ENCODE results near the gene PERM1.

The PERM1 gene

DNA sequence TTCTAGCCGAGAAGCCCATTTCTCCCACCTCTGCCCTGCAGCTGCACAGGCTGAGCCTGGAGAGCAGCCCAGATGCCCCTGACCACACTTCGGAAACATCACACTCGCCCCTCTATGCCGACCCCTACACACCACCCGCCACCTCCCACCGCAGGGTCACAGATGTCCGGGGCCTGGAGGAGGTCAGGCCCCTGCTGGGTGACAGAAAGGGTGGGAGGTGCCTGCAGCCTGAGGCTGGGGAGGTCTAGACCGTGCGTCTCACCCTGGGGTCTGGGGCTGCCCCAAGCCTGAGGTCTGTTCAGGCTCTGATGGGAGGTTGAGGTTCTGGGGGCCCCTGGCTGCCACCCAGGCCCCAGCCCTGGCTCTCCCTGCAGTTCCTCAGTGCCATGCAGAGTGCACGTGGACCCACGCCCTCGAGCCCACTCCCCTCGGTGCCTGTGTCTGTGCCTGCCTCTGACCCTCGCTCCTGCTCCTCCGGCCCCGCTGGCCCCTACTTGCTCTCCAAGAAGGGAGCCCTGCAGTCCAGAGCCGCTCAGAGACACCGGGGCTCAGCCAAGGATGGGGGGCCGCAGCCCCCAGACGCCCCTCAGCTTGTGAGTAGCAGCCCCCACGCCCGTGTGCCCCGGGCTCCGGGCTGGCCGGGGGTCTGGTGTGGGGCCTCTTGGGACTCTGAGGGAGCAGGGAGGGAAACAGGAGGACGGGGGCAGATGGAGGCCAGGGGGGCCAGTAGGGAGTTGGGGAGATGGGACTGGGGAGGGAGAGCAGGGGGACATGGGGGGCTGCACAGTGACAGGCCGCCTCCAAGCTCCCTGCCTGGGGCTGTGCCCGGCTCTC lies 8.2 kb downstream of the PERM1 start:
- no peak overlapping the region for H3K4me3 ChIP-seq (replicated peaks; ENCODE audit: low read depth, low read length)
- TF ChIP-seq, protein P1, sequence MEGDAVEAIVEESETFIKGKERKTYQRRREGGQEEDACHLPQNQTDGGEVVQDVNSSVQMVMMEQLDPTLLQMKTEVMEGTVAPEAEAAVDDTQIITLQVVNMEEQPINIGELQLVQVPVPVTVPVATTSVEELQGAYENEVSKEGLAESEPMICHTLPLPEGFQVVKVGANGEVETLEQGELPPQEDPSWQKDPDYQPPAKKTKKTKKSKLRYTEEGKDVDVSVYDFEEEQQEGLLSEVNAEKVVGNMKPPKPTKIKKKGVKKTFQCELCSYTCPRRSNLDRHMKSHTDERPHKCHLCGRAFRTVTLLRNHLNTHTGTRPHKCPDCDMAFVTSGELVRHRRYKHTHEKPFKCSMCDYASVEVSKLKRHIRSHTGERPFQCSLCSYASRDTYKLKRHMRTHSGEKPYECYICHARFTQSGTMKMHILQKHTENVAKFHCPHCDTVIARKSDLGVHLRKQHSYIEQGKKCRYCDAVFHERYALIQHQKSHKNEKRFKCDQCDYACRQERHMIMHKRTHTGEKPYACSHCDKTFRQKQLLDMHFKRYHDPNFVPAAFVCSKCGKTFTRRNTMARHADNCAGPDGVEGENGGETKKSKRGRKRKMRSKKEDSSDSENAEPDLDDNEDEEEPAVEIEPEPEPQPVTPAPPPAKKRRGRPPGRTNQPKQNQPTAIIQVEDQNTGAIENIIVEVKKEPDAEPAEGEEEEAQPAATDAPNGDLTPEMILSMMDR (IDR thresholded peaks at IDR 0.05; ENCODE audit: low read length, missing control alignments): no peak
- DNase-seq (ENCODE audit: low read depth): no peak

DNA sequence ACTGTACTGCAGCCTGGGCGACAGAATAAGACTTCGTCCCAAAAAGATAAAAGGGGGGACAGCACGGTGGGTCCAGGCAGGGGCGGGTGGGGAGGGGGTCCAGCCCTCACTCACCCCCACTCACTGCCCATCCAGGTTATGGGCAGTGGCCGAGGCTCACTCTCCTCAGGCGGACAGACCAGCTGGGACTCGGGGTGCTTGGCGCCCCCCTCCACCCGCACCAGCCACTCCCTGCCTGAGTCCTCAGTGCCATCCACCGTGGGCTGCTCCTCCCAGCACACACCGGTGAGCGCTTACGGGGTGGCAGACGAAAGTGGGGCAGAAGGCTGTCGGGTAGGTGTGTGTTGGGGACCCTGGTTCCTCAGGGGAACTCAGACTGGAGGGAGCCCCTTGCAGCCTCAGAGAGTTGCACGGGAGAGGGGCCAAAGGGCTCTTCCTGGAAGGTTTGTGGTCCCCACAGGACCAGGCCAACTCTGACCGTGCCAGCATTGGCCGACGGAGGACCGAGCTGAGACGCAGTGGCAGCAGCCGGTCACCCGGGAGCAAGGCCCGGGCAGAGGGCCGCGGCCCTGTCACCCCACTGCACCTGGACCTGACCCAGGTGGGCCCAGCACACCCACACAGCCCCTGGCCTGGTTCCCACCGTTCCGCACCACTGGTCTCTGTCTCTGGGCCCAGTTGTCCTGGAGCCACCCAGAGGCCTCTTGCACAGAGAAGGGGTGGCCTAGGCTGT lies 9.0 kb downstream of the PERM1 start:
- TF ChIP-seq, protein P1 (IDR thresholded peaks at IDR 0.05; ENCODE audit: low read length, missing control alignments): no peak
- H3K4me3 ChIP-seq (replicated peaks; ENCODE audit: low read depth, low read length): no peak overlapping the region
- DNase-seq (ENCODE audit: low read depth): no peak

DNA sequence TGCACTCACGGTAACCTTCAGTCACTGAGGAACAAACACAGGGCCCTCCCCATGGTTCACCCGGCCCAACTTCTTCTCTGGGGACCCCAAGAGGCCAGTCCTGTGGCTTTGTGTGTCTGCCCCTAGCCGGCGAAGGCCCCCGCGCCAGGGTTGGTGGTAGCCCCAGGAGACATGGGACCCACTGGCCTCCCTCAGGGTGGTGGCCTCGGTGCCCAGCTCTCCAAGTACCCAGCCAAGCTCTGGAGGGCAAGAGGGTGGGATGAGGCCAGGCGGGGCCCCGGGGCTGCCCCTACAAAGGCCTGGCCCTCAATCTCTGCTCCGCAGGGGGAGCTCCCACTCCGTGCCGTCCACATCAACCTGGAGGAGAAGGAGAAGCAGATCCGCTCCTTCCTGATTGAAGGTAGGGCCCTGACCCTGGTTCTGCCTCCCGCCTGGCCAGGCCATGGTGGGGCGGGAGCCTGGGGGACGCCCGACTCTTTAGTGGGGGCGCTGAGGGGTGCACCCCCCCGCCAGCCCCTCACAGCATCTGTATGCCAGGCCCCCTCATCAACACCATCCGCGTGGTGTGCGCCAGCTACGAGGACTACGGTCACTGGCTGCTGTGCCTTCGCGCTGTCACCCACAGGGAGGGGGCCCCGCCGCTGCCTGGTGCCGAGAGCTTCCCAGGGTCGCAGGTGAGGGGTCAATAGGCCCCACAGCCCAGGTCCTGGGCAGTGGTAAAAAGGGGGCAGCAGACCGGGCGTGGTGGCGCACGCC lies 10.0 kb downstream of the PERM1 start:
- DNase-seq (ENCODE audit: low read depth): no peak
- H3K4me3 ChIP-seq (replicated peaks; ENCODE audit: low read depth, low read length): no peak overlapping the region
- TF ChIP-seq, protein P1 (IDR thresholded peaks at IDR 0.05; ENCODE audit: low read length, missing control alignments): no peak

DNA sequence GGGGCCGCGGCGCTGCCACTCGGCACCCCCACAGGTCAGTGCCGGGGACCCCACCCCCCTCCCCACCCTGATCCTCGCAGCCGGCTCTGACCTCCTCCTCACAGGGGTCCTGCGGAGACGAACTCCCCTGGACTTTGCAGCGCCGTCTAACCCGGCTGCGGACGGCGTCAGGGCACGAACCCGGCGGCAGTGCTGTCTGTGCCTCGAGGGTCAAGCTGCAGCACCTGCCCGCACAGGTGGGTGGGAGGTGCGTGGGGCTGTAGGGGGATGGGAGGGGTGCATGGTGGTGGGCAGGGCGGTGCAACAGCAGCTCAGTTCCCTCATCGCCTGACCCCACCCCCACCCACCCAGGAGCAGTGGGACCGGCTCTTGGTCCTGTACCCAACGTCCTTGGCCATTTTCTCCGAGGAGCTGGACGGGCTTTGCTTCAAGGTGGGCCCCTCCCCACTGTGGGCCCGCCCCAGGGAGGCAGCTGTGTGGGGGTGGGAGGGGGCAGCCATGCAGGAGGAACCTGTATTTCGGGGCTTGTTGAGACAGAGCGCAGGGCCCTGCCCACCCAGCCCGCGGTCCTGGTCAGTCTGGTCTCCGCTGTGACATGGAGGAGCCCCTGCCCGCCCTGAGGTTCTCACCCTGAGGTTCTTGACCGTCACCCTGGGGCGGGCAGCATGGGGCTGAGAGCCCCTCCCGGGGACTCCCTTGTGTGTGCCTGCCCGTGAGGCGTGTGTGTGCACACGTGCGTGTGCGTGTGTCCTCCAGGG lies 10.7 kb downstream of the PERM1 start:
- no peak for DNase-seq (ENCODE audit: low read depth)
- TF ChIP-seq, protein P1 (IDR thresholded peaks at IDR 0.05; ENCODE audit: low read length, missing control alignments): no peak
- H3K4me3 ChIP-seq (replicated peaks; ENCODE audit: low read depth, low read length): no peak overlapping the region

DNA sequence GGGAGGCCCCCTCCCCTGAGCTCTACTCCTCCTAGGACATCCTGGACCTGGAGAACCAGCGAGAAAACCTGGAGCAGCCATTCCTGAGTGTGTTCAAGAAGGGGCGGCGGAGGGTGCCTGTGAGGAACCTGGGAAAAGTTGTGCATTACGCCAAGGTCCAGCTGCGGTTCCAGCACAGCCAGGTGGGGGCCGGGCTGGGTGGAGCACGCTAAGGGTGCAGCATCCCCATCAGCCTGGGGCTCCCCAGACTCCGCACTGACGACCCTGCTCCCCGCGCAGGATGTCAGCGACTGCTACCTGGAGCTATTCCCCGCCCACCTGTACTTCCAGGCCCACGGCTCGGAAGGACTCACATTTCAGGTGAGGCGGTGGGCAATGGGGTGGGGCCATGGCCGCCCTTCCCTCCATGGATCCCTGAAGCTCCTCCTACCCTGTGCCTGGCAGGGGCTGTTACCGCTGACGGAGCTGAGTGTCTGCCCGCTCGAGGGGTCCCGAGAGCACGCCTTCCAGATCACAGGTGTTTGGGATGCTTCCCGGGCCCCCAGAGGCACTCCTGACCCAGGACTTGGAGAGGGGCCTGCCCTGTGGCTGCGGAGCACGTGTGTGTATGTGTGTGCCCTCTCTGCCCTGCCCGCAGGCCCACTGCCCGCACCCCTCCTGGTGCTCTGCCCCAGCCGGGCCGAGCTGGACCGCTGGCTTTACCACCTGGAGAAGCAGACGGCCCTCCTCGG lies 11.5 kb downstream of the PERM1 start:
- TF ChIP-seq, protein P1 (IDR thresholded peaks at IDR 0.05; ENCODE audit: low read length, missing control alignments): no peak
- H3K4me3 ChIP-seq (replicated peaks; ENCODE audit: low read depth, low read length): no peak overlapping the region
- no peak for DNase-seq (ENCODE audit: low read depth)

Measured in fibroblast of pulmonary artery (primary cell).